Fibroblast of pulmonary artery (primary cell): ENCODE measurements around the gene SGSM1.
A peak's percentile ranks its signal among the peaks of the same experiment; 100 is the strongest.

Source experiments
- DNase-seq: peaks from one replicate; pipeline ENCODE4 v3.0.0-alpha.2; 2010; ENCODE audit warnings: low read depth
- H3K4me3 ChIP-seq: replicated peaks from 2 replicates; pipeline ENCODE4 v1.5.1; 2011; ENCODE audit warnings: low read depth, mild to moderate bottlenecking, control low read depth, low read length, moderate library complexity
- CTCF ChIP-seq: IDR thresholded peaks from 2 replicates; pipeline ENCODE4 v1.5.1; 2011; ENCODE audit warnings: mild to moderate bottlenecking, control low read depth, low read length, inconsistent platforms; ENCODE audit errors: missing control alignments

The SGSM1 gene

GRCh38 chr22:24806663-24807001 lies 621 bp downstream of the SGSM1 start:
- no peak for DNase-seq
- no peak overlapping the region for H3K4me3 ChIP-seq
- TF ChIP-seq CTCF: no peak

DNA sequence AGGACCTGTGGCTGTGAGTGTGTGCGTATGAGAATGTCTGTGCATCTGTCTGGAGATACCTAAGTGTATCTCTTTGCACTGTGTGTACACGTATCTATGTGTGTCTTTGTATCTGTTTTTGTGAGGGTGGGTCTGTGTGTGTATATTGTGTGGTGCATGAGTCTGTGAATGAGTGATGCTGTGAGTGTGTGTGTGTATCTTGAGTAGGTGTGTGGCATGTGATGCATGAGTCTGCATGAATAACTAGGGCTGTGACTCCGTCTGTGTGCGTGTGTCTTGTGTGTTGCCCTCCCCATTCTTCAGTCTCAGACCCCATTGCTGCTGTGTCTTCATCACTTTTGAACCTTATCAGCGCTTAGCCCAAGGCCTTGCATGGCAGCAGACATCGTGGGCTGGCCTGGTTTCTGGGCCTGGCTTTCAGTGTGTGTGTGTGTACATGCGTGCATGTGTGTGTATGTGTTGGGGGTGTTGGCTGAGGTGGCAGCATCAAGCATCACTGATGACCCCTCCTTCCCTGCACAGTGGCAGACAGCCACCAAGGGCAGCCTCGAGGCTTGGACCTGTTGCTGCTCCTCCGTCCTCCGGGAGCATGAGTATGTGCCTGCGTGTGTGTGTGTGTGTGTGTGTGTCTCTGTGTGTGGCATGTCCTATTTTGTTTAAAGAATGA lies 1.4 kb downstream of the SGSM1 start:
- peak; percentile 18 for DNase-seq
- no peak for TF ChIP-seq CTCF

GRCh38 chr22:24809331-24809730 lies 3.3 kb downstream of the SGSM1 start:
- TF ChIP-seq CTCF: no peak
- no peak for DNase-seq
- H3K4me3 ChIP-seq: no peak overlapping the region

More for the DNA sequence above, 1.4 kb downstream of the SGSM1 start:
- H3K4me3 ChIP-seq: no peak overlapping the region

DNA sequence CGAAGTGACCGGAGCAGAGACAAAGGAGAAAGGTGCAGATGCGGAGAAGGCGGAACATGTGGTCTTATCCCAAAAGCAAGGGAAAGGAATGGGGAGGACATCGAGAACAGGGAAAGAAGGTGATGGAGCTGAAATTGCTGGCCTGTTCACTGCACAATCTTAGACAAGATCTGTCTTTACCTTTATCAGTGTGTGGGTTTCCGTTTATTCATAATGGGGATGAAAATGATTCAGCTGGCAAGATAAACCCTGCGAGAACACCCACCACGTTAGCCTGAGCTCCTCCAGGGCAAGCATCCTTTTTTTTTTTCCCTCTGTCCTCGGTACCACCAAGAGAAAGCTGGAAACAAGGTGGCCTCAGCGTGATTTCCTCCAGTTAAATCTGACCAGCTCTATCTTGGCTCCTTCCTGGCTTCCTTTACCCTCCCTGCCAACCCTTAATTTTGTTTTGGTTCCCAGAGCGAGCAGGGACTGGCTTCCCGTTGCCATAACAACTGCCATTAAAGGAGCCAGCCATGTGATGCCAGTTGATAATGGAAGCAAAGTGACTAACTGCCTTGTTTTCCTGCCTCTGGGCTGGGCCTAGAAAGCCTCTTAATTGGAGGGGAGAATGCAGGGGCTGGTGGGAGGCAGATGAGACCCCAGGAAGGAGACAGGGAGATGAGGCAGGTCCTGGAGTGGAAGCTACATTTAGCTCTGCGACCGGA lies 4.2 kb downstream of the SGSM1 start:
- no peak overlapping the region for H3K4me3 ChIP-seq
- DNase-seq: peak; percentile 18
- TF ChIP-seq CTCF: no peak

DNA sequence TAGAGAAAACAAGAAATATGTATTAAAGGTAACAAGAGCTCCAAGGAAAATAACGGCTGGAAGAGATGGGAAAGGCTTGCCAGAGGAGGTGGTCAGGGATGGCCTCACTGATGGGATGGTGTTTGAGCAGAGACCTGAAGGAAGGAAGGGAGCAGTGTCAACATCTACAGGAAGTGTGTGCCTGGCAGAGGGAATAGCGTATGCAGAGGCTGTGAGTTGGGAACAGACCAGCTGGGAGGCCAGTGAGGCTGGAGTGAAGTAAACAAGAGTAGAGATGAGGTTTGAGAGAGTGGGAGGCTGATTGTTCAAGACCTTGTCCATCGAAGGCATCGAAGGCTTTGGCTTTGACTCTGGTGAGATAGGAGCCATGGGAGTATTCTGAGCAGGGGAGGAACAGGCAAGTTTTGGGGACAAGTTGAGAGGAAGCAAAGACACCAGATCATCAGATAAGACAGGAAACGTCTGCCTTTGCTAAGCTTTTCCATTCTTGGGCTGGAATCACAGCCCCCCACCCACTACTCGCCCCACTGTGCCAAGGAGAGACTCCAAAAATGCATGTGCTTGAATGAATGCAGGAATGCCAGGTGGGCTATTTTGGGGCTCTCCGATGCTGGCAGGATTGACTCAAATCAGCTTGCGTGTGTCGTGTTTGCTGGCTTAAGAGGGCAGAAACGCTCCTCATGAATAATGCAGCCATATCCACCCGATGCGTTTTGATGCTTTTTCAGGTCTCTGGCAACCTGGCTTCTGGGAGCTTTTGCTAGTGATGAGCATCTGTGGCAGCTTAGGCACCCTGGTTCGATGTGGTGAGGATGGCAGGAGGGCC lies 7.2 kb downstream of the SGSM1 start:
- no peak overlapping the region for H3K4me3 ChIP-seq
- no peak for TF ChIP-seq CTCF
- DNase-seq: no peak

- TF ChIP-seq CTCF: no peak
- no peak for DNase-seq
- no peak overlapping the region for H3K4me3 ChIP-seq
Observed at GRCh38 chr22:24813861-24814770, 8.1 kb downstream of the SGSM1 start.
